Stimulated activated CD8-positive, alpha-beta memory T cell treated with anti-CD3 and anti-CD28 coated beads, Interleukin-15, amount 100 ng/mL, for 1 hour (primary cell): Measurements from ENCODE around the gene ZNF684.
"Not testable (repeated sequence)": the region's sequence is repeated elsewhere in the genome, so short reads cannot be mapped to it uniquely, and the experiment has no call there.

ENCODE experiments used
- DNase-seq: peaks from one replicate; pipeline ENCODE4 v3.0.0-alpha.2; 2020; ENCODE audit warnings: low read depth

Gene ZNF684

GRCh38 chr1:40574805-40575204, 43.4 kb downstream of the ZNF684 start:
- not testable (repeated sequence) for DNase-seq

GRCh38 chr1:40575336-40575735, 43.9 kb downstream of the ZNF684 start:
- no peak for DNase-seq

GRCh38 chr1:40582116-40582515, 50.7 kb downstream of the ZNF684 start:
- no peak for DNase-seq

- no peak for DNase-seq
Measured at GRCh38 chr1:40583980-40584379, 52.5 kb downstream of the ZNF684 start.

GRCh38 chr1:40588586-40588985, 57.1 kb downstream of the ZNF684 start:
- no peak for DNase-seq

GRCh38 chr1:40592107-40592803, 60.8 kb downstream of the ZNF684 start:
- DNase-seq: no peak

- no peak for DNase-seq
Measured at GRCh38 chr1:40593449-40594186, 62.2 kb downstream of the ZNF684 start.

- DNase-seq: no peak
Measured at GRCh38 chr1:40594187-40594531, 62.7 kb downstream of the ZNF684 start.

- DNase-seq: no peak
Measured at GRCh38 chr1:40595623-40596022, 64.2 kb downstream of the ZNF684 start.
